ENCODE data around the gene FAM53B.

DNA sequence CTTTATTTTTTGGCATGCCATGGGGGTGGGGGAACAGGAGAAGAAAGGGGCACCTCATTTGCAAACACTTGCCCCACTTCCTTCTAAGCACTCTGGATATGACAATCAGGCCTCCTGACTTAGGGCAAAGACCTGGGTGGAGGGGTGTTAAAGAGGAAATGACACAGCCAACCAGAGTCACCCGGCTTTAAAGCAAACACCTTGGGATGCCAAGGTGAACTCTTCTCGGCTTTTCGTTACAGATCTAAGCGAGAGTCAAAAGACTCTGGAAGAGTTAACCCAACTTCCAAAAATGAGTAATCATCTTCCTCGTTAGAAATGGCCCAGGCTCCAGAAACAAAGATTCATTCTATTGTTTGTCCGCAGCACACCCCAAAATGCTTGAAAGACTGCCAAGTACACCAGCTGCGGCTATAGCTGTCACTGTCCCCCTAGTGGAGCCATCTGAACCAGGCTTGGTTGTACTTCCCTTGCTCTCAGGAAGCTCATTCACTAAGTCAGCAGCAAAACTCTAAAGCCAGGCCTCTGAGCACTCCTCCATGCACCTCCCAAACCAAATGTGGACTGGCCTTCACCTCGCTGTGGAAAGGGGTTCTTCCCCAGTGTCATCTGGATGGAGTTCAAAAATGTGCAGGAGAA lies 24.8 kb downstream of the FAM53B start:
- TF ChIP-seq, protein P1, sequence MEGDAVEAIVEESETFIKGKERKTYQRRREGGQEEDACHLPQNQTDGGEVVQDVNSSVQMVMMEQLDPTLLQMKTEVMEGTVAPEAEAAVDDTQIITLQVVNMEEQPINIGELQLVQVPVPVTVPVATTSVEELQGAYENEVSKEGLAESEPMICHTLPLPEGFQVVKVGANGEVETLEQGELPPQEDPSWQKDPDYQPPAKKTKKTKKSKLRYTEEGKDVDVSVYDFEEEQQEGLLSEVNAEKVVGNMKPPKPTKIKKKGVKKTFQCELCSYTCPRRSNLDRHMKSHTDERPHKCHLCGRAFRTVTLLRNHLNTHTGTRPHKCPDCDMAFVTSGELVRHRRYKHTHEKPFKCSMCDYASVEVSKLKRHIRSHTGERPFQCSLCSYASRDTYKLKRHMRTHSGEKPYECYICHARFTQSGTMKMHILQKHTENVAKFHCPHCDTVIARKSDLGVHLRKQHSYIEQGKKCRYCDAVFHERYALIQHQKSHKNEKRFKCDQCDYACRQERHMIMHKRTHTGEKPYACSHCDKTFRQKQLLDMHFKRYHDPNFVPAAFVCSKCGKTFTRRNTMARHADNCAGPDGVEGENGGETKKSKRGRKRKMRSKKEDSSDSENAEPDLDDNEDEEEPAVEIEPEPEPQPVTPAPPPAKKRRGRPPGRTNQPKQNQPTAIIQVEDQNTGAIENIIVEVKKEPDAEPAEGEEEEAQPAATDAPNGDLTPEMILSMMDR (conservative IDR thresholded peaks at IDR 0.05; ENCODE audit: low read length), result peak; percentile 79
- TF ChIP-seq EZH2phosphoT487 (IDR thresholded peaks at IDR 0.05; ENCODE audit: borderline replicate concordance, low read depth, low read length), result no peak
